Neural progenitor cell (in vitro differentiated cells): ENCODE measurements around the gene RPL3. TPM values are rescaled to one million over a fixed set of nuclear protein-coding genes. Genes with fewer than 3 reads are reported as not detected.

Source experiments
- DNase-seq: peaks from one replicate; pipeline ENCODE4 v3.0.0-alpha.2; 2016; ENCODE audit warnings: low spot score
- H2AFZ ChIP-seq: fragments of 200-600 bp; sonication (generic); replicated peaks from 2 replicates; pipeline ENCODE4 v1.6.1; 2016; ENCODE audit warnings: antibody characterized with exemption
- H3F3A ChIP-seq: fragments of 200-600 bp; sonication (generic); 2 replicates; pipeline ENCODE4 v1.6.1; 2016; ENCODE audit warnings: antibody characterized with exemption, low read depth
- H3K27ac ChIP-seq: fragments of 200-600 bp; sonication (generic); 2 replicates; pipeline ENCODE4 v1.5.1; 2016; ENCODE audit warnings: mild to moderate bottlenecking
- H3K27me3 ChIP-seq: fragments of 200-600 bp; sonication (generic); 2 replicates; pipeline ENCODE4 v1.6.1; 2016; ENCODE audit warnings: mild to moderate bottlenecking, moderate library complexity
- H3K36me3 ChIP-seq: fragments of 200-600 bp; sonication (generic); 2 replicates; pipeline ENCODE4 v1.5.1; 2016
- H3K4me1 ChIP-seq: fragments of 200-600 bp; sonication (generic); 2 replicates; pipeline ENCODE4 v1.6.1; 2016; ENCODE audit warnings: mixed run types
- H3K4me2 ChIP-seq: fragments of 200-600 bp; sonication (generic); 2 replicates; pipeline ENCODE4 v1.6.1; 2016
- H3K4me3 ChIP-seq: fragments of 200-600 bp; sonication (generic); 2 replicates; pipeline ENCODE4 v1.5.1; 2016
- H3K79me2 ChIP-seq: fragments of 200-600 bp; sonication (generic); 2 replicates; pipeline ENCODE4 v1.6.1; 2016; ENCODE audit warnings: low read depth
- H3K9ac ChIP-seq: fragments of 200-600 bp; sonication (generic); 2 replicates; pipeline ENCODE4 v1.6.1; 2016
- H3K9me3 ChIP-seq: fragments of 200-600 bp; sonication (generic); 2 replicates; pipeline ENCODE4 v1.5.1; 2016; ENCODE audit warnings: low read depth
- H4K20me1 ChIP-seq: fragments of 200-600 bp; sonication (generic); 2 replicates; pipeline ENCODE4 v1.6.1; 2016; ENCODE audit warnings: low read depth
- H3K27ac Mint-ChIP-seq: 3 replicates; pipeline ENCODE4 v1.8.0; 2021; ENCODE audit warnings: mixed read lengths
- H3K27me3 Mint-ChIP-seq: 2 replicates; pipeline ENCODE4 v1.8.0; 2022; ENCODE audit warnings: low read depth, mild to moderate bottlenecking, inconsistent platforms, moderate library complexity, mixed read lengths; ENCODE audit not compliant: insufficient read depth
- H3K36me3 Mint-ChIP-seq: 3 replicates; pipeline ENCODE4 v1.8.0; 2021; ENCODE audit warnings: mixed read lengths
- H3K4me1 Mint-ChIP-seq: 3 replicates; pipeline ENCODE4 v1.8.0; 2021; ENCODE audit warnings: mixed read lengths
- H3K4me3 Mint-ChIP-seq: 3 replicates; pipeline ENCODE4 v1.8.0; 2021; ENCODE audit warnings: mild to moderate bottlenecking, moderate library complexity, mixed read lengths
- H3K9me3 Mint-ChIP-seq: 3 replicates; pipeline ENCODE4 v1.8.0; 2020; ENCODE audit warnings: mixed read lengths
- EZH2 ChIP-seq: fragments of 200-600 bp; sonication (generic); IDR thresholded peaks from 2 replicates; pipeline ENCODE4 v1.6.1; 2017; ENCODE audit warnings: antibody characterized with exemption, mild to moderate bottlenecking, moderate library complexity
- EZH2phosphoT487 ChIP-seq: fragments of 200-600 bp; sonication (generic); IDR thresholded peaks from 2 replicates; pipeline ENCODE4 v1.6.1; 2017; ENCODE audit warnings: antibody characterized with exemption
- total RNA-seq: library from RNA; depleted of rRNA; stranded (reverse); fragments of >200 nt; gene quantifications from 2 replicates; pipeline ENCODE4 v1.2.3, GENCODE V29; 2015; ENCODE audit warnings: low replicate concordance
- TF ChIP-seq, protein P1 (sequence below): fragments of 200-600 bp; sonication (generic); IDR thresholded peaks from 2 replicates; pipeline ENCODE4 v1.5.1; 2017; ENCODE audit warnings: antibody characterized with exemption, mild to moderate bottlenecking

The RPL3 gene
- total RNA-seq, 1 donor from 2014 or later, result 3,021 TPM

DNA sequence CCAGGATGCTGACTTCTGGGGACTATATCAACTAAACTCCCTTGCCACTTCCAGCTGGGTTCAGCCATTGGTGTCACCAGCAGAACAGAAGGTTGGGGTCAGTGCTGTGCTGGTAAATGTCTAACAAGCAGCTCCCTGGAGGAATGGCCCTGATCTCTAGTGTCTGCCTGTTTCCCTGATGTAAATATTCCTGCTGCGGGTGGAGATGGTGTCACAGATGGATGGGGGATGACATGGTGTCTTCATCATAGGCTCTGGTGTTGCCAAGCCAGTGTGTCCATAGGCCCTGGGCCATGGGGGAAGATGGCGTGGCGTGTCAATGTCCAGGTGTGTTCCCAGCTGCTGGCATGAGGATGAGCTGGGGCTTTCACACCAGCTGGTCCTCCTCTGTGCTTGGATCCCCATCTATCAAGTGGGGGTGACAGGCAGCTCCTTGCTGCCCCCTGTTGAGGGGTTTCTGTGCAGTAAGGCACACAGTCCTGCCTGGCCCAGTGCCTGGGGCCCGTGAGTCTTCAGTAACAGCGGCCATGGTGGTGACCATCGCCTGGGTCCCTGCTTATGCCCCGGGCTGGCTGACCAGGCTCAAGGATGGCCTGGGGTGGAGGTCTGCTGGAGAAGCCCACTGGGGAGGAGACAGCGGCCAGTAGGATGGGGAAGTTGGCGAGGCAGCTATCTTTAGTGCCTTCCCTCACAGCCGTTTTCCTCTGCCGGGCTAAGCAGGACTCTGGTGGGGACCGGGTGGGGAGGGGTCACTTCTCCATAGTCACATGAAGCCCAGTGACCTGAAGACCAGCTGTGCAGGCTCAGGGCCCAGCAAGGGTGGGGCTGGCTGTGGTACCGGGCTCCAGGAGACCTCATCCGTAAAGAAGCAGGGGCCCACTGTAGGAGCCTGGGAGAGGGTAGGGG is 12.7 kb downstream of the RPL3 start:
- no peak overlapping the region for H2AFZ ChIP-seq
- peaks cover 35% of the 10 kb centered on the region for H3F3A ChIP-seq
- H3K27me3 ChIP-seq, result no peaks in the 10 kb centered on the region
- H3K9me3 ChIP-seq, result no peaks in the 10 kb centered on the region
- H3K36me3 Mint-ChIP-seq, result peaks cover 9% of the 10 kb centered on the region
- H3K4me1 Mint-ChIP-seq, result peaks cover 21% of the 10 kb centered on the region
- H3K4me3 Mint-ChIP-seq, result no peak overlapping the region
- H3K9me3 Mint-ChIP-seq, result no peaks in the 10 kb centered on the region
- peaks cover 24% of the 10 kb centered on the region for H4K20me1 ChIP-seq
- no peaks in the 10 kb centered on the region for H3K36me3 ChIP-seq
- no peak overlapping the region for H3K4me2 ChIP-seq
- no peak overlapping the region for H3K9ac ChIP-seq
- H3K4me3 ChIP-seq, result no peak overlapping the region
- no peaks in the 10 kb centered on the region for H3K4me1 ChIP-seq
- peak; percentile 69 for DNase-seq
- peak overlapping the region; percentile 12 for H3K27ac Mint-ChIP-seq
- H3K27me3 Mint-ChIP-seq, result peaks cover 10% of the 10 kb centered on the region
- H3K27ac ChIP-seq, result no peak overlapping the region
- no peak for TF ChIP-seq EZH2phosphoT487
- TF ChIP-seq, protein P1, sequence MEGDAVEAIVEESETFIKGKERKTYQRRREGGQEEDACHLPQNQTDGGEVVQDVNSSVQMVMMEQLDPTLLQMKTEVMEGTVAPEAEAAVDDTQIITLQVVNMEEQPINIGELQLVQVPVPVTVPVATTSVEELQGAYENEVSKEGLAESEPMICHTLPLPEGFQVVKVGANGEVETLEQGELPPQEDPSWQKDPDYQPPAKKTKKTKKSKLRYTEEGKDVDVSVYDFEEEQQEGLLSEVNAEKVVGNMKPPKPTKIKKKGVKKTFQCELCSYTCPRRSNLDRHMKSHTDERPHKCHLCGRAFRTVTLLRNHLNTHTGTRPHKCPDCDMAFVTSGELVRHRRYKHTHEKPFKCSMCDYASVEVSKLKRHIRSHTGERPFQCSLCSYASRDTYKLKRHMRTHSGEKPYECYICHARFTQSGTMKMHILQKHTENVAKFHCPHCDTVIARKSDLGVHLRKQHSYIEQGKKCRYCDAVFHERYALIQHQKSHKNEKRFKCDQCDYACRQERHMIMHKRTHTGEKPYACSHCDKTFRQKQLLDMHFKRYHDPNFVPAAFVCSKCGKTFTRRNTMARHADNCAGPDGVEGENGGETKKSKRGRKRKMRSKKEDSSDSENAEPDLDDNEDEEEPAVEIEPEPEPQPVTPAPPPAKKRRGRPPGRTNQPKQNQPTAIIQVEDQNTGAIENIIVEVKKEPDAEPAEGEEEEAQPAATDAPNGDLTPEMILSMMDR, result peak; percentile 58
- no peaks in the 10 kb centered on the region for H3K79me2 ChIP-seq

GRCh38 chr22:39303892-39304671 is 15.3 kb downstream of the RPL3 start:
- Histone ChIP-seq H3K36me3 (no peaks in the 10 kb centered on the region), H3K9me3 (no peaks in the 10 kb centered on the region), H2AFZ (no peak overlapping the region), H3F3A (peaks cover 16% of the 10 kb centered on the region), H3K4me3 (no peak overlapping the region), H3K27ac (no peak overlapping the region), H3K27me3 (no peaks in the 10 kb centered on the region), H4K20me1 (no peaks in the 10 kb centered on the region), H3K79me2 (no peaks in the 10 kb centered on the region), H3K4me1 (peaks cover 3% of the 10 kb centered on the region), H3K4me2 (no peak overlapping the region), H3K9ac (no peak overlapping the region)
- no peak for DNase-seq
- Mint-ChIP-seq H3K36me3 (peaks cover 4% of the 10 kb centered on the region), H3K4me3 (no peak overlapping the region), H3K27me3 (peaks cover 13% of the 10 kb centered on the region), H3K4me1 (peaks cover 30% of the 10 kb centered on the region), H3K9me3 (no peaks in the 10 kb centered on the region), H3K27ac (no peak overlapping the region)
- TF ChIP-seq EZH2, result no peak
- TF ChIP-seq, protein P1, result no peak
- no peak for TF ChIP-seq EZH2phosphoT487

DNA sequence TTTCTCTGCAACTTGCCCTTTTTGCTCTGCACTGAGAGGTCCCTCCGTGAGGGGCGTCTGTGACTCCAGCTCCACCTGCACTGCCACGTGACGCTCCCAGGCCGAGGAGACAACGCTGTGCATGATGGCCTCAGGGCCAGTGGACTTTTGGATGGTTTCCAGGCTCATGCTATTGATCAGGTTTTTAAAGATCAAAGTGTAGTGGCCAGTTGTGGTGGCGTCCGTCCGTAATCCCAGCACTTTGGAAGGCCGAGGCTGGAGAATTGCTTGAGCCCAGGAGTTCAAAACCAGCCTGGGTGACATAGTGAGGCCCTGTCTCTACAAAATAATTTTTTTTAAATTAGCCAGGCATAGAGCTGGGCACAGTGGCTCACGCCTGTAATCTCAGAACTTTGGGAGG is 16.1 kb downstream of the RPL3 start:
- H3K4me1 Mint-ChIP-seq, result peaks cover 26% of the 10 kb centered on the region
- Histone ChIP-seq H3K4me1 (peaks cover 3% of the 10 kb centered on the region), H4K20me1 (no peaks in the 10 kb centered on the region), H3K36me3 (no peaks in the 10 kb centered on the region), H3K79me2 (no peaks in the 10 kb centered on the region), H3K9ac (no peak overlapping the region), H3K4me3 (no peak overlapping the region), H3K27me3 (no peaks in the 10 kb centered on the region), H3K27ac (no peak overlapping the region), H2AFZ (no peak overlapping the region), H3K4me2 (no peak overlapping the region), H3K9me3 (no peaks in the 10 kb centered on the region), H3F3A (peaks cover 9% of the 10 kb centered on the region)
- peaks cover 11% of the 10 kb centered on the region for H3K27me3 Mint-ChIP-seq
- DNase-seq, result no peak
- no peak overlapping the region for H3K4me3 Mint-ChIP-seq
- no peak for TF ChIP-seq EZH2
- TF ChIP-seq, protein P1, result no peak
- no peak for TF ChIP-seq EZH2phosphoT487
- no peaks in the 10 kb centered on the region for H3K9me3 Mint-ChIP-seq
- peaks cover 3% of the 10 kb centered on the region for H3K36me3 Mint-ChIP-seq
- H3K27ac Mint-ChIP-seq, result no peak overlapping the region
